Esophagus muscularis mucosa (tissue), 4 donors: ENCODE measurements around the gene KCNJ9.

ENCODE experiments used
- CTCF ChIP-seq, 3 experiments: fragments of 200-600 bp in 2 of 3; fragments of 450-650 bp in 1 of 3; sonication (generic) in 2 of 3; IDR thresholded peaks; one replicate each; pipeline ENCODE4 v1.5.1; 2017 to 2019; ENCODE audit warnings: antibody characterized with exemption in 3 of 3, mild to moderate bottlenecking in 2 of 3, moderate library complexity in 1 of 3
- EP300 ChIP-seq: sonication (generic); formaldehyde crosslinking; IDR thresholded peaks from one replicate; pipeline ENCODE4 v1.6.1; 2017; ENCODE audit warnings: antibody characterized with exemption
- POLR2A ChIP-seq: fragments of 450-650 bp; IDR thresholded peaks from one replicate; pipeline ENCODE4 v1.6.1; 2017; ENCODE audit warnings: antibody characterized with exemption, moderate library complexity, mild to moderate bottlenecking, low read depth
- POLR2AphosphoS5 ChIP-seq, 2 donors: sonication (generic); formaldehyde crosslinking; IDR thresholded peaks; one replicate each; pipeline ENCODE4 v1.6.1; 2017; ENCODE audit warnings: antibody characterized with exemption in 2 of 2

- TF ChIP-seq CTCF (IDR thresholded peaks at IDR 0.05) (no peak), POLR2AphosphoS5 (IDR thresholded peaks at IDR 0.05) (no peak), POLR2A (no peak), EP300 (no peak)
Observed at GRCh38 chr1:160056648-160057169, 24.6 kb upstream of the KCNJ9 start.
